ENCODE measurements around the gene AARSD1.
"Not testable (repeated sequence)": the region's sequence is repeated elsewhere in the genome, so short reads cannot be mapped to it uniquely, and the experiment has no call there.

The AARSD1 gene, protein sequence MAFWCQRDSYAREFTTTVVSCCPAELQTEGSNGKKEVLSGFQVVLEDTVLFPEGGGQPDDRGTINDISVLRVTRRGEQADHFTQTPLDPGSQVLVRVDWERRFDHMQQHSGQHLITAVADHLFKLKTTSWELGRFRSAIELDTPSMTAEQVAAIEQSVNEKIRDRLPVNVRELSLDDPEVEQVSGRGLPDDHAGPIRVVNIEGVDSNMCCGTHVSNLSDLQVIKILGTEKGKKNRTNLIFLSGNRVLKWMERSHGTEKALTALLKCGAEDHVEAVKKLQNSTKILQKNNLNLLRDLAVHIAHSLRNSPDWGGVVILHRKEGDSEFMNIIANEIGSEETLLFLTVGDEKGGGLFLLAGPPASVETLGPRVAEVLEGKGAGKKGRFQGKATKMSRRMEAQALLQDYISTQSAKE

DNA sequence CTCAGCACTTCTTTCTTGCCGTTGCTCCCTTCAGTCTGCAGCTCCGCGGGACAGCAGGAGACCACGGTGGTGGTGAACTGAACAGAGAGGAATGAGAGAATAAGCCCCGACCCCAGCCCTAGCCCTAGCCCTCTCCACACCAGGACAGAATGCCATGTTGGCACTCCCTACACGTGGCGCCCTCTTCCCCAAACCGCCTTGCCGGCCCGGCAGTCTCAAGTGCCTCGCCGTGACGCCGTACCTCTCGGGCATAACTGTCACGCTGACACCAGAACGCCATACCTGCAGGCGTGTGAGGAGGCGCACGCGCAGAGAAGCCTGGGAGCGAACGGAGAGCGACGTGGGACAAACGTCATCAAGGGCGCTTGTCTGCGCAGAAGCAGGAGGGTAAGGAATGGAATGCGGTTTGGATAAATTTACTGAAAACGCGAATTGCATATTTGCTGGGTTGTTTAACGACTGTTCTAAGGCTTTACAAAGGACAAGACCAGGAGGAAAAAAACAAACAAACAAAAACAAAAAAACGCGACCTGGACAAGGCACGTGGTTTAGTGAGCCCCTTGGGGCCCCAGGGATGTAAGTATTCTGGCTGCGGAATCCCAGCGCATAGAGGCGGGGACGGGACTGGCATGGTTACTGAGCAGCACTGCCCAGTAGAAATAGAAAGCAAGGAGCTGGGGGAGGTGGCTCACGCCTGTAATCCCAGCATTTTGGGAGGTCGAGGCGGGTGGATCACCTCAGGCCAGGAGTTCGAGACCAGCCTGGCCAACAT, at the start of gene AARSD1:
TSS of gene AARSD1 (minus strand) at position 294 of the 772 bp plus-strand sequence. CDS start at position 280, 14 bp downstream.
- DNase-seq (ENCODE audit: low read depth), result peak; percentile 81

GRCh38 chr17:43013296-43013695, 49.0 kb upstream of the AARSD1 start:
- no peak for DNase-seq (ENCODE audit: low read depth)

DNA sequence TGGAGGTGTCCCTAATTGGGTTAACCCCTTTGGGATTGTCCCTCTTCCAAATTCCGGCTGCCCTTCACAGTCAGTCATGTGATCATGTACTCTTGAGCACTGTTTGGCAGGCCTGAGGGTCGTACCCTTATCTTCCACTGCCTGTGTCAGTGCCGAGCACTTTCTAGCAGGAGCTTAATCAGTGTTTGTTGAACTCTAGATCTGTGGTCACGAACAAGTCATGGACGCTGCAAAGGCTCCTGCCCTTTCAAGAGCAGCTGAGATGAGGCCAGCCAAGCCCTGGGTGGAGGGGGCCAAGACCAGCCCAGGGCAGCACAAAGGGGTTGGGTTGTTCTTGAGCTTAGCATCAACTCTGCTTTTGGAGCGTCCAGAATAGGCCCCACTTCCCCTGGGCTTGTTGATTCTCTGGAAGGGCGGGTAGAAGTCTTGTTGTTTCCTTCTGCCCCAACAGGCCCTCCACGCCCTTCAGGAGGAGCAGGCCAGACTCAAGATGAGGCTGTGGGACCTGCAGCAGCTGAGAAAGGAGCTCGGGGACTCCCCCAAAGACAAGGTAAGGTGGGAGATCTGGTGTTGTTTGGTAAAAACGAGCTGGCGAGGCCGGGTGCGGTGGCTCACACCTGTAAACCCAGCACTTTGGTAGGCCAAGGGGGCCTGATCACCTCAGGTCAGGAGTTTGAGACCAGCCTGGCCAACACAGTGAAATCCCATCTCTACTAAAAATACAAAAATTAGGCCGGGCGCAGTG, 47.6 kb upstream of the AARSD1 start:
- no peak for DNase-seq (ENCODE audit: low read depth)

GRCh38 chr17:43010667-43011308, 46.5 kb upstream of the AARSD1 start:
- no peak for DNase-seq (ENCODE audit: low read depth)

DNA sequence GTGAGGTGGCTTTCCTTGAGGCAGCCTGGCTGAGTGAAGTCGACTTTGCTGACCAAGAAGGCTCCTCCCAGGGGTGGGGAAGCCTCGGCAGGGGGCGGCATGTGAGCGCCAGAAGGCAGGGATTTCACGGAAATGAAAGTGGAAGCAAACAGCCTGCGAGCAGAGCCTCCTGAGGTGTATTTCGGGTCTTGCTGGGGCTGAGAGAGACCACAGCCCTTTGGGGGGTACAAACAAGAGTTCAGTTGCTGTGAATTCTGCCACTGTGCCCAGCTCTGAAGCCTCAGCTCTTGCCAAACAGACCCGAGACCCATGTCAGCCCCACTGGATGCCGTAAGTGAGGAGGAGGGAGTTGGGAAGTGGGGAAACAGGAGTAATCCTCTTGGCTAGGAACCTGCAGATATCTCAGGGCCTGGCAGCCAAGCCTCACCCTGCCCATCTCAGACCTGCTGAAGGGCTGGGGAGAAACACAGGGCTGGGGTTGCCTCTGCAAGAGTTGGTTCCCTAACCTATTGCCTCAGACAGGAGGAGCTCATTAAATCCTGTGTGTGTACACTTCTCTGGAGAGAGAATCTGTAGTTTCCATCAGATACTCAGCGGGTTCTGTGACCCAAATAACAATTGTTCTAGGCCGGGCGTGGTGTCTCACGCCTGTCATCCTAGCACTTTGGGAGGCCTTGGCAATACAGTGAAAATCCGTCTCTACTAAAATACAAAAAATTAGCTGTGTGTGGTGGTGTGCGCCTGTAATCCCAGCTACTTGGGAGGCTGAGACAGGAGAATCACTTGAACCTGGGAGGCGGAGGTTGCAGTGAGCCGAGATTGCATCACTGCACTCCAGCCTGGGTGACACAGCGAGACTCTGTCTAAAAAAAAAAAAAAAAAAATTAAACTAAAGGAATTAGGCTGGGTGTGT, 42.6 kb upstream of the AARSD1 start, which contains the start of gene IFI35:
TSS of gene IFI35 (plus strand) at position 146 of the 913 bp plus-strand sequence. CDS start at position 310, 164 bp downstream.
- DNase-seq (ENCODE audit: low read depth), result peak; percentile 79

GRCh38 chr17:43003542-43004172, 39.4 kb upstream of the AARSD1 start:
- no peak for DNase-seq (ENCODE audit: low read depth)

DNA sequence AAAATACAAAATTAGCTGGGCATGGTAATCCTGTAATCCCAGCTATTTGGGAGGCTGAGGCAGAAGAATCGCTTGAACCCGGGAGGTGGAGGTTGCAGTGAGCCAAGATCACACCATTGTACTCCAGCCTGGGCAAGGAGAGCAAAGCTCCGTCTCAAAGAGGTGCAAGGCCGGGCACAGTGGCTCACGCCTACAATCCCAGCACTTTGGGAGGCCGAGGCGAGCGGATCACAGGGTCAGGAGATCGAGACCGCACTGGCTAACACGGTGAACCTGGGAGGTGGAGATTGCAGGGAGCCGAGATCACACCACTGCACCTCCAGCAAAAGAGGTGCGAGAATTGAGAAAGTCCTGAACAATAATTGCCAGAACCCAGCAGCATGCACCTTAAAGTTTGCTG, 36.6 kb upstream of the AARSD1 start:
- DNase-seq (ENCODE audit: low read depth), result not testable (repeated sequence)

DNA sequence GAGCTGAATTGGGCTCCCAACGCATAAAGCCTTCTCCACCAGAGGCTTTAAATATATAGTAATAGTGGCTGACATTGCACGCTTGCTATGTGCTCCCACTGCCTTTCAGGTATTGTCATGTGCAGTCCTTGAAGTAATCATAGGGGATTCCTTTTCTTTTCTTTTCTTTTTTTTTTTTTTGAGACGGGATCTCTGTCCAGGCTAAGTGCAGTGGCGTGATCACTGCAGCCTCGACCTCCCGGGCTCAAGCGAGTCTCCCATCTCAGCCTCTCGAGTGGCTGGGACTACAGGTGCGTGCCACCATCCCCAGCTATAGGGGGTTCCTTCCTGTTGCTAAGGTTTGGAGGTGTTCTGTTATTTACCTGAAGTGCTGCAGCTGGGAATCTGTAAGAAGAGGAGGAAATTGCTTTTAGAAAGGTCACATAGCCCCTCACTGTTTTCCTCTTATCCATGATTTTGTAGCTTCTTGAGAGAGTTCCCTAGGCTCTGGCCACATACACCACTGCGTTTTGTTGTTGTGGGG, 34.8 kb upstream of the AARSD1 start:
- no peak for DNase-seq (ENCODE audit: low read depth)

DNA sequence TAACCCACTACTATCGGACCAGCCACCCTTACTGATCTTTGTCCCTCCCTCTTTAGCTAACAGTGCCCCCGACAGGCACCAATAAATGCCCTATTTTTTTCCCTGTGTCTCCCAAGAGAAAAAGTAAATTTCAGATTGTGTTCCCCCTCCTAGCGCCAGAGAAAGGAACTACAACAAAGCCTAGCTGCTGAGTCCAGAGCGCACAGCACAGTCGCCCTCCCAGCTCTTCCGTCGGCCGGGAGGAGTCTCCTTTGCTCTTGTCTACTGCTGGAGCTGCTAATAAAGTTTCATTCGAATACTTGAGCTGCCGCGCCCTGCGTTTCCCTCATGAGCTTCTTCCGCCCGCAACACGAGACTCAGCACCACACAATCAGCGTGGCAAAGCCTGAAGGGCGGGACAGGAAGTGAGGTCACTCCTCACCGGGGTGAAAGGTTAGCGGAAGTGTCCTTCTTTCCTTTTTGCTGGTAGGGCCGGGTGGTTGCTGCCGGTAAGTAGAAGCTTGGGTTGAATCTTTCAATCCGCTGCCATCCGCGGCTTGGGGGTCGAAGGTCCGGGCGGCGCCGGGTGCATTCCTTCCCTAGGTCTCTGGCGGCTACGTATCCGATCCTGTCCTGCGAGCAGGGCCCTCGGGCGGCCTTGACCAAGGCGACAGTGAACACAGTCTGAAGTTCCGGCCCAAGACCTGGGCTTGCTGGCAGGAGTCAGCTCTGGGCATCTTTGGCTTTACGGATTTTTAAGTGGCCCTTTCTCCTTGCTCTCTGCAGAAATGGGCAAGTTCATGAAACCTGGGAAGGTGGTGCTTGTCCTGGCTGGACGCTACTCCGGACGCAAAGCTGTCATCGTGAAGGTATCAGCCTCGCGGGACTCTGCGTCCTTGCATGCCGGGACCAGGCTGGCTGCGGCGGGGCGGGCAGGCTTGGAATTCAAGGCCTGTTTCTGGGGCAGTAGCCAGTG, 34.0 kb upstream of the AARSD1 start, which contains the start of gene RPL27:
TSS of gene RPL27 (plus strand) at position 436 of the 955 bp plus-strand sequence. CDS start at position 768, 332 bp downstream.
- DNase-seq (ENCODE audit: low read depth), result peak; percentile 93

DNA sequence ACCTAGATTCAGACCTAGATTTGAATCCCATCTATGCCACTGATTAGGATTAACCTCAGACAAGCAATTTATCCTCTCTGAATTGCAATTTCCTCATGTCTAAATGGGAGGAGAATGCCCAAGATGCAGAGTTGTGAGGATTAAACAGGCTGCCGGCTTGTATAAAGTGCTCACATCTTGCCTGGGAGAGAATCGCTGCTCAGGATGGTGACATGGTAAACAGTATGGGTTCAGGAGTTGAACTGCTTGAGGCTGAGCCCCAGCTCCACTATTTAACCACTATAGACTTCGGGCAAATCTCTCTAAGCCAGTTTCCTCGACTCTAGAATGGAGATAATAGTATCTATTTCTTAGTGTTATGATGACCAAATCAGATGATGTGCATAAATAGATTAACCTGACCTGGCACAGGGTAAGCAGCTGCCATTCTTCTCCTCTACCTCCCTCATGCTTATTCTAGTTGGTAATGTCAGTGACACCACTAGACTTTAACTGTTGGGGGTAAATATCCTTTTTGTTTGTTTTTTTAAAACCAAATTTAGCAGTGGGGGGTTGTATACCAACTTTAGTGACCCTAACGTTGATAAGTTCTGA, 33.2 kb upstream of the AARSD1 start:
- no peak for DNase-seq (ENCODE audit: low read depth)

DNA sequence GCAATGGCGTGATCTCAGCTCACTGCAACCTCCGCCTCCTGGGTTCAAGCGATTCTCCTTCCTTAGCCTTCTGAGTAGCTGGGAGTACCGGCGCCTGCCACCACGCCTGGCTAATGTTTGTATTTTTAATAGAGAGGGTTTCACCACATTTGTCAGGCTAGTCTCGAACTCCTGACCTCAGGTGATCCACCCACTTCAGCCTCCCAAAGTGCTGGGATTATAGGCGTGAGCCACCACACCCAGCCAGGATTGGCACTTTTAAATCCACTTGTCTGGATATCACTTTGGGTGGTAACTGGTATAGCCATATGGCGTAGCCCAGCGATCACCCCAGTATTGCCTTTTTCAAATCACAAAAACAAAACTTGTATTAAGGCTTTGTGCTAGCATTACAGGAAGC, 29.7 kb upstream of the AARSD1 start:
- not testable (repeated sequence) for DNase-seq (ENCODE audit: low read depth)

DNA sequence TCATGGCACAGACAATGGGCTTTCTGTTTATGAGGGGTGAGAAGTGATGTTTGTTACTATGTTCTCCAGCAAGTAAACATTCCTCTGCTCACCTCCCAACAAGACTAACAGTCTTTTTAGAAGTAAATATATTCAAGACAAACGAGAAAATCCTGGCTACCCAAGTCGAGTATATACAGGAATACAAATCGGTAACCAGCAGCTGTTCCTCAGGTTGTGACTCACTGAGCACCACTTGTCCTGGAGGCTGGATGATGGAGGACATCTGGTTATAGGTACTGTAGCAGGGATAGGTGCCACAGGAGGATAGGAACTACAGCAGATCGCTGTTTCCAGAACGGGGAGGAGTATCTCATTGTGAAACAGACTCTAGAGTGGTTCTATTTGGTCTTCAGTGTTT, 28.6 kb upstream of the AARSD1 start:
- DNase-seq (ENCODE audit: low read depth), result no peak

DNA sequence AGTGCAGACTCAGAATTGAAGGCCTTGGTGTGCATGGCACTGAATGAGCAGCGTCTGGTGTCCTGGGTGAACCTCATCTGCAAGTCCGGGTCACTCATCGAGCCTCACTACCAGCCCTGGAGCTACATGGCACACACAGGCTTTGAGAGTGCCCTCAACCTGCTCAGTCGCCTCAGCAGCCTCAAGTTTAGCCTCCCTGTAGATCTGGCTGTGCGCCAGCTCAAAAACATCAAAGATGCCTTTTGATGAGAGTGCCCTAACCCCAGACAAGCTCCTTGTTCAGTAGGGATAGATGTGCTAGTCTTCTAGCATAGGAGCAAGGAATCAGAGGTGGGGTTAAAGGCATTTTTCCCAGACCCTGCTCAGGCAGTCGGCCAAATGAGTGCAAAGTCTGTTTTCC, 27.2 kb upstream of the AARSD1 start:
- no peak for DNase-seq (ENCODE audit: low read depth)

DNA sequence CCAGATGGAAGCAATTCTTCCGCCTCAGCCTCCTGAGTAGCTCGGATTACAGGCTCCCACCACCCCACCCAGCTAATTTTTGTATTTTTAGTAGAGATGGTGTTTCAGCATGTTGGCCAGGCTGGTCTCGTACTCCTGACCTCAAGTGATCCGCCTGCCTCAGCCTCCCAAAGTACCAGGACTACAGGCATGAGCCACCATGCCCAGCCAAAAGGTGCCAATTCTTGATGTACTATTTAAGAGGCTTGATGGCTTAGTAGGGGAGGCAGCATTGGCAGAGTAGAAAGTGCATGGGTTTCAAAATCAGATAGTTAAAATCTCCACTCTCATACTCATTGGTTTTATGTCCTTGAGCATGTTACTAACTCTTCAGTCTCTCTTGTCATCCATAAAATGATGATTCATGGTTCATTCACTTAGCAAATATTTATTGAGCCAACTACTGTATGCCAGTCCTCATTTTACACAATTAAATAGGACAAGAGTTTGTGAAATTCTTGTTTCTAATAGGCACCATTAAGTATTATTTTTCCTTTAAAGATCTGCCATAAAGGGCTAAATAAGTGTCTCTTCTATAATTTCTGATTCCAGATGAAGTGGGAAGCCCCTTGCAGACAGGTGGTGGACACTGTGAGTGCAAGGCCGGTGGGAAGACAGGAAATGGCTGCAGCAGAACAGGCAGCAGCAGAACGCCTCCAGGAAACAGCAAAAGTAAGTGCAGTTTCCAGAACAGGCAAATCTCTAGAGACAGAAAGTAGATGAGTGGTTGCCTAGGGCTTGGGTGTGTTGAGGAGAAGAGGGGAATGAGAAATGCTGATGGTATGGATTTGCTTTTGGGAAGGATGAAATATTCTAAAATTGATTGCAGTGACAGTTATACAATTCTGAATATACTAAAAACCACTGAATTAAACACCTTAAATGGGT, 25.7 kb upstream of the AARSD1 start:
- no peak for DNase-seq (ENCODE audit: low read depth)

DNA sequence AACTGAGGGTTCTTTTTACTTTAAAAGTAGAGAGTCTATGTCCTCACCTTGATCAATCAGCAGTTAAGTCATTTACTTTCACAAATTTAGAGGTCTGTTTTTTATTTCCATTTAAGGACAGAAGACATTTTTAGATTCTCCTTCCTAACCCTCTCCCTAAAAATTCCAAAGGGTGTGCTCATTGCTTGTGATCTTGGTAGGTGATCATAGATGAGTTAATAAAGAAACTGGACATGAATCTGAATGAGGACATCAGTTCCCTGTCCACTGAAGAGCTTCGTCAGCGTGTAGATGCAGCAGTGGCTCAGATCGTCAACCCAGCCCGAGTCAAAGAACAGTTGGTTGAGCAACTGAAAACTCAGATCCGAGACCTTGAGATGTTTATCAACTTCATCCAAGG, 24.9 kb upstream of the AARSD1 start:
- DNase-seq (ENCODE audit: low read depth), result no peak

DNA sequence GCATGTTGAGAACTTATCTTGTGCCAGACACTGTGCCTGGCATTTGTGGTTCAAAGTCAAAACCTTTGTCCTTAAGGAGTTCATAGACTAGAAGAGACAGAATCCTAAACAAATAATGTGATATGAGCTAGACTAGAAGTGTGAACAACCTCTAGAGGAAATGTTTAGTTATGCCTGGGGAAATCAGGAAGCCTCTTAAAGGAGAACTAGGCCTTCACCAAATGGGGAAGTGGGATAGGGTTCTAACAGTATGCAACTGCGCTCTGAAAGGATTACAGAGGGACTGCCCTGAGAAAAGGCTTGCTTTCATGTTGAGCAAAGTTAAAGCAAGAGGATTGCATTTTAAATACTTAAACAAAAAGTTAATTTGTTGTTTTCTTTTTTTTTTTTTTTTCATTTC, 21.0 kb upstream of the AARSD1 start:
- no peak for DNase-seq (ENCODE audit: low read depth)

DNA sequence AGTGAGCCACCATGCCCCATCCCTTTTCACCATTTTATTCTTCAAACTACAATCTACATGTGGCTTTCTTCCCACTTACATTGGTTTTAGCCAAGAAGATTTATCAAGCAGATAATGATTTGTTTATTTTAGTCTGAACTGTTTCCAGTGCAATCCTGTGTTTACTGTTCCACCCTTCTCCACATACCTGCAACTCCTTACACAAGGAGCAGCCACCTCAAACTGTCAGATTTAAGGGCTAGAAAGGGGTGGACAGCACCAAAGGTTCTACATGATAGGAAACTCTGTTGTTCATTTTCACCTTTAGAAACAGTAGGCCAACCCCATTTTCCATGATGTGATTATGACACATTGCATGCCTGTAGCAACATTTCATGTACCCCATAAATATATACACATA, 18.0 kb upstream of the AARSD1 start:
- no peak for DNase-seq (ENCODE audit: low read depth)
